ENCODE results near the gene TACR2.
A peak's percentile ranks its signal among the peaks of the same experiment; 100 is the strongest.

TACR2 gene

DNA sequence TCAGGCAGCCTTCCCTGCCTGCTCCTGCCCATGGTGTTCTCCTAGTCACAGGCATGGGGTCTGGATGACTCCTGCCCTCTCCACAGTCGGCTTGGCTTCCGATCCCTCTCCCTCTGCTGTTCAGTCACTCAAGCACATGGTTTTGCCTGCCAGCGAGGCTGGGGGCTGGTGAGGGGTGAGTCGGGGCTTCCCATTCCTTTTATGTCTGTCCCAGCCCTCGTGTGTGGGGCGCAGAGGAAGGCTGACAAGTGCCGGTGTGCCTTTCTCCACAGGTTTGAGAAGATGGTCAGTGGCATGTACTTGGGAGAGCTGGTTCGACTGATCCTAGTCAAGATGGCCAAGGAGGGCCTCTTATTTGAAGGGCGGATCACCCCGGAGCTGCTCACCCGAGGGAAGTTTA is 40.1 kb downstream of the TACR2 start:
- DNase-seq, result no peak

DNA sequence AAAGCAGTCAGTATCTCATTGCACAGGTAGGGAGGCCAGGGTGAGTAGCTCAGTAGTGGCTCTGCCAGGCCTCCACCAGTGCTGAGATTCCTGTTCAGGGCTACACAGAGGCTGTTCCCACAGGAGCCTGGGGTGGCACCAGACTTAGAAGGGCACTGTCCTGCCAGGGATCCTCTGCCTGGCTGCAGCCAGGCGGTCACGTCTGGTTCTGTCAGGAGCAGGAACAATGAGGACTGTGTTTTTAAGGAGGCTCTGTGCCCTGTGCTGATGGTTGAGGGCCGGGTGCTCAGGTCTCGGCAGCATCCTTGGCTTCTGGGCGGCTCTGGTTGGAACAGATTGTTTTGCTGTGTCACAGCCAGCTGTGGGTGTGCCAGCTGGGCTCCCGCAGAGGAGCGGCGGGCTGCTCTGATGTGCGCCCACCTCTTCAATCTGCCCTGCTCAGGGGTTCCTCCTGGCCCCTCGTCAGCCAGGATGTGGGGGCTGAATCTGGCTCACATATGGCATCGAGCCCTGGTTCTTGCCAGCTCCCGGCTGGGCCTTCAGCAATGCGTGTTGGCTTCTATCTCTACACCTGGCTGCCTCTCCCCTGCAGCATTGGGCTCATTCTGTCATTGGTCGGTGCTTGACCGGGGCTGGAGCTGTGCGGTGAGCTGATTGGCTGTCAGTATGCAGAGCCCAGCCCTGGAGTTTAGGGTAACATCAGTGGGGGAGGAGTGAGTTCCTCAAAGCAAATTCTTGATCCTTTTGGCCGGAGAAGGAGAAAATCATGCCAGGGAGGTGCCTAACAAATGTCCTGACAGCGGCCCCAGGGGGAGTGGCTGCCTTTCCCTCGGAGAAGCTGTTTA is 41.2 kb downstream of the TACR2 start:
- peak in 39 of 56 donors; percentile 10 to 77 (median 43) for DNase-seq

DNA sequence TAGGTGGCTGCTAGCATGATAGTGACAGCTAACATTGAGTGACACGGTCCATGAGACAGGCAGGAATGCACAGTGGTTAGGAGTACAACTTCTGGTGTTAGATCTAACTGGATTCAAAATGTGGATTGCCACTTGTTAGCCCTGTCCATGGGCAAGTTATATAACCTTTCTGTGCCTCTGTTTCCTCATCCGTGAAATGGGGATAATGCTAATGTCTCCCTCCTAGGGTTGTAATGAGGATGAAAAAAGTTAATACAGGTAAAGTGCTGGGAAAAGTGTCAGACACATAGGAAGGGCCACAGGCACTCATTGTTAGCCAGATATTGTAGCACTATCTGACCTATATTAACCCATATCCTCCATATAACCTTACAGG is 41.8 kb downstream of the TACR2 start:
- DNase-seq, result no peak

DNA sequence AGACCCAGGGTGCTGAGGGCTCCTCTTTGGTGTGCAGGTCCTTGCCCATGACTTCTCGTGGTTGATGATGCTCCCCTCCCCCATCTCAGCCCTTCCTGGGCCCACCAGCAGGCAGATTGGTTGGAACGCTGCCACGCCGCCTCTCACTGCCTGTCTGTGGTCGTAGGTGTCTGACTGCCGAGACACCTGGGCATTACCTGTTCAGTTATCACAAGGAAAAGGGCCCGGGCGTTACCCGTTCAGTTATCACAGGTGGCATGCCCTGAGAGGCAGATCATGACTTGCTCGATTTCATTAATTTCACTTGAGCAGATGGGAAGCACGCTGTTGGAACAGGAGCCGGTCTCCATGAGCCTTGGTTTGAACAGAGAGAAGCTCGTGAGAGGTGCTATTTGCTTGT is 42.5 kb downstream of the TACR2 start:
- DNase-seq, result no peak

DNA sequence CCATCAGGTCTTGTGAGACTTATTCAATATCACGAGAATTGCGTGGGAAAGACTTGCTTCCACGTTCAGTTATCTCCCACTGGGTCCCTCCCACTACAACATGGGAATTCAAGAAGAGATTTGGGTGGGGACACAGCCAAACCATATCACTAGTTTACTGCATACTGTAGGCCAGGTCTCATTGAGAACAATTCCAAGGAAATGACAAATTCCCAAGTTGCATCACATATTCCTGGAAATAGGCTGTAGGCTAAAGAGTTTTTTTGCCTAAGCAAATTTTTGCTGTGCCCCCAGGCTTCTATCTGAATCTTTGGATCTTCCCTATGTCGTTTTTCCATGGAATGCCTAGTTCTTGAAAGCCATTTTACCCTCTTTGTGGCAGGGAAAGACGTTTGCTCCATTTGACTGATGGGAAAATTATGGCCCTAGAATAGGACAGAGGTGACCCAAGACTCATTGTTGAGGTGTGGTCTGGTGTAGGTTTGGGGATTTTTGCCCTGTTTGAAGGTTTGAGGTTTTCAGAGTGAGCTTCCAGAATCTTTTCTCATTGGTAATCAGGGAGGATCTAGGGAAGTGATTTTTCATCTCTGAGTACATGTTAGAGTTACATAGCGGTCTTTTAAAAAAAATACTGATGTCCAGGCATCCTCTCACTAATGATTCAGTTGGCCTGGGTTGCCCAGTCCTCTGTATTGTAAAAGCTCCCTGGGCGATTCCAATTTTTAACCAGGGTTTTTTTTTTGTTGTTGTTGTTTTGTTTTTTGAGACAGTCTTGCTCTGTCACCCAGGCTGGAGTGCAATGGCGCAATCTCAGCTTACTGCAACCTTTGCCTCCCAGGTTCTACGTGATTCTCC is 44.4 kb downstream of the TACR2 start:
- DNase-seq, result no peak

DNA sequence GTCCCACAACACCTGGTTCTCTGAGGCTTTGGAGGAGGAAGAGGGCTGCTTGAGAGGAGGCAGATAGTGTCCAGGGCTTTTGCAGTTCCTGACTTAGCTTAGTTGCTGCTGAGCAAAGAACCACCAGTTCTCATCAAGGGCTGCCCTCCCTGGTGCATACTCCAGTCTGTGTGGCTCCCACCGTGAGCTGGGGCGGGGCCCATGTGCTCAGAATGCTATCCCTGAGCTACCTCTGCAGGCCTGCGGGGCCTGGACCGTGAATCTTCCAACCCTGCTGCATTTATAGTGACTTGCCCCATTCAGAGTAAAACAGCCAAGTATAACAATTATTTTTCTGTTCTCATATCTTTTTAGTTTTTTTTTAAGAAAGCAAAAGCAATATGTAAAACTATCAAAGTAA is 49.2 kb downstream of the TACR2 start:
- DNase-seq, result no peak

DNA sequence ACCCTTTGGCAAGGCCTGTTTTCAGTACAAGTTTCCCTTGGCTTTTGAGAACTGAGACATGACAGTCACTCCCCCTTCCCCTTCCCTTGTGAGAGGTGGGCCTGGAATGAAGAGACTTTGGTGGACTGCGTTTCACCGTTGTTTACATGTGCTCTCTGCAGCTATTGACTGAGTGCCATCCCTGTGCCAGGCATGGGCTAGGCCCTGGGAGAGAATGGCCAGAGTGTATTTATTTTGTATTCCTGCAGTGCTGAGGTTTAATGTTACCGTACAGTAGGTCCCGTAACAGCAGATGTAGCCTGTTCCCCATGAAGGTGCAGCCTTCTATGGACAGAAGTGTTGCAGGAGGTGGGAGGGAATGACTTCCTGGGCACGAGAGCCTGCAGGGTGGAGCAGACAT is 50.0 kb downstream of the TACR2 start:
- no peak for DNase-seq

DNA sequence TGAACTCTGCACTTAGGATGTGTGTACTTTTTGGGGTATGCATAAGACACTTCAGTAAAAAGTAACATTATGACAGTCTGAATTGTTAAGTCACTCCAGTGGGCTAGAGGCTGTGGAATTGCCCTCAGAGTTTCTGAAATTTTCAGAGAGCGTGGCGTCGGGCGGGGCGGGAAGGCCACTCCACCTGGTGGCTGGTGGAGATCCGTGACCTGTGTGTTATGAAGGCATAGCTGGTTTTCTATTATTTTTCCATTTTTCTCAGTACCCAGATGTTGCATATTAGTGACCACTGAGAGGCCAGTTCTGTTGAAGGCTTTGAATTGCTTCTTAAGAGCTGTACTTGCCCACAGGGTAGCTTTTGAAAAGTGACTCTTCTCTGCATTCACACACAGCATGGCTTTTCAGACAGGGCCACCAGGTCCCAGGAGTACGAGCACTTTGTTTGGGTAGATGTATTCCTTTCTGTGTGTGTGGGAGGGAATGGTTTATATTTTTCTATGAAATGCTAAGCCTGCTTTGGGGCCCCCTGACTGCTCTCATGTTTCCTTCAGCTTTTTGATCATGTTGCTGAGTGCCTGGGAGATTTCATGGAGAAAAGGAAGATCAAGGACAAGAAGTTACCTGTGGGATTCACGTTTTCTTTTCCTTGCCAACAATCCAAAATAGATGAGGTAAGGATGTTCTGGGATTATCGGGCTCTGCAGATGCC is 52.3 kb downstream of the TACR2 start:
- DNase-seq, result no peak

DNA sequence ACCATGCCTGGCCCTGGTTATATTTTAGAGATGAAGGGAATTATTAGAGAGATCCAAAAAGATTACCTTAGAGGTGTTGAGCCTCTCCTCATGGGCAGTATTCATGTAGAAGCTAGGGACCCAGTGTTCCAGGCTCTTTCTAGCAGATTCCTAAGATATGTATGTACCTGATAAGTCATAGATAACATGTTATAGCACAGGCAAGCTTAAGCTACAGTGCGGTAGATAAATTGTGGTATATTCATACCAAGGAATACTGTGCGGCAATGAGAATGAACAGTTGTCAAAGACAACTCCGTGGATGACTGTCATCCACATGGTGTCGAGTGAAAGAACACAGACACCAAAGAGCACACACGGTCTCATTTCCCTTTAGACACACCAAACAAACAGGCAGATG is 53.1 kb downstream of the TACR2 start:
- no peak for DNase-seq

DNA sequence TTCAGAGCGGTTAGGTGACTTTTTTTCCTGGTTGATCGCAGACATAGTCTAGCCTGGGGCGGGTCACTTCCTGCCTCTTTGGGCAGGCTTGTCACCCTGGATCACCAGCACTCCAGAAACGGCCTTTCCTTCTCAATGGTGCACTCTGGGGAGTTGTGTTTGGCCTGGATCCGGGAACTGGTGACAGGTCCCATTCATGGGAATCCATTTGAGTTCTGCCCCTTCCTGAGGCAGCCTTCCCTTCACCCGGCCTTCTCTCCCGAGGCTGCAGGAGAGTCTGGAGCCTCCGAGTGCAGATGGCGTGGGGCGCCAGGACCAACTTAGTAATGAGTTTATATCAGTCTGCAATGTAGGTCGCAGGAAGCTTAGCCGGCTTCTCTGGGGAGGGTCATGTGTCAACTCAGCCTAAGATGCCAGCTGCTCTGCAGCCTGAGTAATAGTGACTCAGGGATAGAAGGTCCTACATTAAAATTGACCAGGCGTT is 54.2 kb downstream of the TACR2 start:
- no peak for DNase-seq

DNA sequence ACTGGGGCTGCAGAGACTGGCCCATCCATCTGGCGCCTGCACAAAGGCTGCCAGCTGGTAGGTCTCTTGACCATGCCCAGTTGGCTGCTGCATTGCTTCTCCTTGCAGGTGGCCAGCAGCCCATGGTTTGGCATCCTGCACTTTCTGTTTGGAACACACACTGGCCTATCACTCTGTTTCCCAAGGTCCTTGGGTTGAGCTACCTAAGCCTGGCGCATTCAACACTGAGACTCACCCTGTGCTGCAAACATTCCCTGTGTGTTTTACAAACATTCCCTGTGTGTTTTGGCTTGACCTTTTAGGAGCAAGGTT is 55.5 kb downstream of the TACR2 start:
- peak in 2 of 56 donors; percentile 26 to 43 for DNase-seq

DNA sequence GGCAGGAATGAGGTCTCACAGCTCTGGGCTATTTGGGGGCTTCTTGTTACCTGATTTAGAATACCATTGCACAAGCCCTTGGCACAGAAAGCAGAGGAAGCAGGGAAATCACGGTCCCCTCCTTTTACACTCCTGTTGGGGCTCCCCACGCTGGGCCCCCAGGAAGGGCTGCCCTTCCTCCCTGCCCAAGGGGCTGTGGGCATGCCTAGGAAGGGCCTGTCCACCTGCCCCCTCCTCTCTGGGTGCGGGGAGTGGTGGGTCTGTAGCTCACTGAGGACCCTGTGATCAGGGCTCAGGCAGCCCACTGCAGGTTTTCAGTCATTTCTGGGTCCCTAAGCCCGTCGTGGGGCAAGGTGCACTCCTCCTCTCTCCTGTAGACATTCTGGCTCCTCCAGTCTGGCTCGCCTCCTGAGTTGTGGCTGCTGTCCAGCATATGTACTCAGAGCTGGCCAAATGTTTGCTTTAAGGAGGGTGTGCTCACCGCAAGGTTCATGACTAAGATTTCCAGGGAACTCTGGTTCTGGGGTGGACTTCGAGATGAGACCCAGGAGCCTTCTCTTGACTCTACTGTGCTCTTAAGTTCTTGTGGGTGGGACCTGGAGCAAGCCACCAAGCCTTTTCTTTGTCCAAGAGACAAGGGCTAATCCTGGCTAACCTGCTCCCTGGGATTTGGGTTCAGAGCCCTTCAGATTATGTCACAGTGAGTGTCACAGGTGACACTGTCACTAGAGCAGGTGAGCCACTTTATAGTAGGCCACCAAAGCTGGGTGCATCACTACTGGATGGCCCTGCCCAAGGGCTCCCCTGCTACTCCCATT is 56.0 kb downstream of the TACR2 start:
- no peak for DNase-seq

DNA sequence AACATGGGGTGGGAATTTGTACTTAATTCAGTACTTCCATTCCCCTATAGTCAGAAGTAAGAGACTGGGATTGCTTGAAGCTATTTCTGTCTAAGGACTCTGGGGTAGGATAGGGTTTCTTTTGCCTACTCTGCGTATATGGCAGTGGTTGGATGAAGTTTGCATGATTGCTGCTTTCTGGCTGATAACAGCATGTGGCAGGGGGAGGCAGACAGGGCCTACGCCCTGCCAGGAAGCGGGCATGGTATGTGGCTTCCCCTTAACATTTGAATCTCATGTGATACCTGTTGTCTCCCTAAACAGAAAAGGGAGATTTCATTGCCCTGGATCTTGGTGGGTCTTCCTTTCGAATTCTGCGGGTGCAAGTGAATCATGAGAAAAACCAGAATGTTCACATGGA is 57.1 kb downstream of the TACR2 start:
- no peak for DNase-seq

DNA sequence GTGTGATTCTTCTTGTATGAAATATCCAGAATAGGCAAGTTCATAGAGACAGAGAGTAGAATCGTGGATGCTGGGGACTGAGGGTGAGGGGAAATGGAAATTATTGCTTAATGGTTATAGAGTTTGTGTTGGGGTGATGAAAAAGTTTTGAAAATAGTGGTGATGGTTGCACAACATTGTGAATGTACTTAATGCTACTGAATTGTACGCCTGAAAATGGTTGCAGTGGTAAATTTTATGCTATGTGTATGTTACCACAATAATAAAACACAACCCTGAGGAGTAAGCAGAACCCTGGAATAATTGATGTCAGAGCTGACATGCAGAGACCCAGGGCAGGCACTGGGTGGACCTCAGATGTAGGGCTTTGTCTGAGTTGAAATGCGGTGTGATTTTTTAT is 57.6 kb downstream of the TACR2 start:
- DNase-seq, result no peak

DNA sequence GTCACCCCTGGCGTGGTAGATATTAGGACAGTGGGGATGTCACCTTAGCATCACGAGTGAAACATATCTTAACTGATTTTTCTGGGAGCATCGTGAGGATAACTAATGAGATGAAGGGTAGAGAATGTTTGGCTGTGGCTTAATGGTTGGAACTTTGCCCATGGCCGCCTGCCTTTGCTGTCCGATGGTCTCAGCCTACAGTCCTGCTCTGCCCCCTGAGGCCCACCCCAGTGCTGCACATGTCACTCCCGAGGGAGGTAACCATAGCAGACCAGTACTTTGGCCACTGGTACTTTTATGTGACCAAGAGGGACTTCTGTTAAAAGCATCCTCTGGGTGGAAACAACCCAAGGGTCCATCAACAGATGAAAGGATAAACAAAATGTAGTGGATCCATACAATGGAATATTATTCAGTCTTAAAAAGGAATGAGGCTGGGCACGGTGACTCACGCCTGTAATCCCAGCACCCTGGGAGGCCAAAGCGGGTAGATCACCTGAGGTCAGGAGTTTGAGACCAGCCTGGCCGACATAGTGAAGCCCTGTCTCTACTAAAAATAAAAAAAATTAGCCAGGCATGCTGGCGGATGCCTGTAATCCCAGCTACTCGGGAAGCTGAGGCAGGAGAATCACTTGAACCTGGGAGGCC is 58.4 kb downstream of the TACR2 start:
- DNase-seq, result no peak

DNA sequence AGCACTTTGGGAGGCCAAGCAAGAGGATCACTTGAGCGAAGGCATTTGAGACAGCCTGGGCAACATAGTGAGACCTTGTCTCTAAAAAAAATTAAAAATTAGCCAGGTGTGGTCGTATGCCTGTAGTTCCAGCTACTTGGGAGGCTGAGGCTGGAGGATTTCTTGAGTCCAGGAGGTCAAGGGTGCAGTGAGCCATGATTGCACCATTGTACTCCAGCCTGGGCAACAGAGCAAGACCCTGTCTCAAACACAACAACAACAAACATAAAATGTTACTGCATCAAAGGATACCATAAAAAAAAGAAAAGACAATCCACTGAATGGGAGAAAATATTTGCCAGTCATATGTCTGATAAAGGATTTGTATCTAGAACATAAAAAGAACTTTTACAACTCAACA is 60.5 kb downstream of the TACR2 start:
- no peak for DNase-seq

DNA sequence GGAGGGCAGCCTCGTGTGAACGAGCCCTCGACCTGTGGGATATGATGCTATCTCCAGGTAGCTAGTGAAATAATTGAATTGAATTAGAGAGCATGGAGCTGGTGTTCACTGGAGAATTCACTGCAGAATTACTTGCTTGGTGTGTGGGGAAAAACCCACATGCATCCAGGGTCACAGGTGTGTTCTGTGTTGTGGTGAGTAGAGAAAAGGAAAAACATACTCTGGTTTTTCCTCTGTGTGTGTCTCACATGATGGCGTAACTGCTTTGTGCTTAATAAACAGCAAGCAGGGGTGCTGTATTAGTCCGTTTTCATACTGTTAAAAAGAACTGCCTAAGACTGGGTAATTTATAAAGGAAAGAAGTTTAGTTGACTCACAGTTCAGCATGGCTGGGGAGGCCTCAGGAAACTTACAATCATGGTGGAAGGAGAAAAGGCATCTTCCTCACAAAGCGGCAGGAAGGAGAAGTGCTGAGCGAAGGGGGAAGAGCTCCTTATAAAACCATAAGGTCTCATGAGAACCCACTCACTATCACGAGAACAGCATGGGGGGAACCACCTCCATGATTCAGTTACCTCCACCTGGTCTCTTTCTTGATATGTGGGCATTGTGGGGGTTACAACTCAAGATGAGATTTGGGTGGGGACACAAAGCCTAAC is 62.6 kb downstream of the TACR2 start:
- no peak for DNase-seq
